ENCODE measurements around the gene GREM2. TPM values are rescaled to one million over a fixed set of nuclear protein-coding genes. Genes with fewer than 3 reads are reported as not detected.

Gene GREM2
- total RNA-seq, 1 donor from 2014 or later: not detected

- no peak overlapping the region for H3K27ac Mint-ChIP-seq
- H3K27me3 Mint-ChIP-seq: no peaks in the 10 kb centered on the region
- H3K4me1 Mint-ChIP-seq: no peaks in the 10 kb centered on the region
- ATAC-seq (ENCODE audit: low read depth) (no peak), DNase-seq (no peak)
- TF ChIP-seq CTCF (IDR thresholded peaks at IDR 0.05): no peak
- POLR2A ChIA-PET: no interaction called here
- H3K9me3 Mint-ChIP-seq: no peaks in the 10 kb centered on the region
- intact Hi-C loops (cut with micrococcal nuclease): no loop called here
- H3K36me3 Mint-ChIP-seq (ENCODE audit: low read depth): no peaks in the 10 kb centered on the region
- CTCF ChIA-PET: no interaction called here
- no peak overlapping the region for H3K4me3 Mint-ChIP-seq
Observed at GRCh38 chr1:240462277-240462676, 149.7 kb downstream of the GREM2 start.

GRCh38 chr1:240457203-240457602 lies 154.8 kb downstream of the GREM2 start:
- intact Hi-C loops (cut with micrococcal nuclease): no loop called here
- no peak for ATAC-seq (ENCODE audit: low read depth)
- DNase-seq: no peak
- TF ChIP-seq CTCF (IDR thresholded peaks at IDR 0.05): no peak
- no peak overlapping the region for H3K4me3 Mint-ChIP-seq
- H3K27me3 Mint-ChIP-seq: no peaks in the 10 kb centered on the region
- H3K36me3 Mint-ChIP-seq (ENCODE audit: low read depth): no peaks in the 10 kb centered on the region
- no peaks in the 10 kb centered on the region for H3K4me1 Mint-ChIP-seq
- CTCF ChIA-PET: no interaction called here
- H3K27ac Mint-ChIP-seq: no peak overlapping the region
- H3K9me3 Mint-ChIP-seq: no peaks in the 10 kb centered on the region
- POLR2A ChIA-PET: no interaction called here

- H3K36me3 Mint-ChIP-seq (ENCODE audit: low read depth): no peaks in the 10 kb centered on the region
- ChIA-PET POLR2A (no interaction called here), CTCF (no interaction called here)
- DNase-seq (no peak), ATAC-seq (ENCODE audit: low read depth) (no peak)
- no peak for TF ChIP-seq CTCF (IDR thresholded peaks at IDR 0.05)
- no peaks in the 10 kb centered on the region for H3K4me1 Mint-ChIP-seq
- H3K9me3 Mint-ChIP-seq: no peaks in the 10 kb centered on the region
- intact Hi-C loops (cut with micrococcal nuclease): no loop called here
- H3K4me3 Mint-ChIP-seq: no peak overlapping the region
- H3K27me3 Mint-ChIP-seq: no peaks in the 10 kb centered on the region
- no peak overlapping the region for H3K27ac Mint-ChIP-seq
Observed at GRCh38 chr1:240455228-240455821, 156.6 kb downstream of the GREM2 start.

- peaks cover 2% of the 10 kb centered on the region for H3K9me3 Mint-ChIP-seq
- intact Hi-C loops (cut with micrococcal nuclease): no loop called here
- H3K36me3 Mint-ChIP-seq (ENCODE audit: low read depth): no peaks in the 10 kb centered on the region
- H3K27ac Mint-ChIP-seq: no peak overlapping the region
- ChIA-PET POLR2A (no interaction called here), CTCF (no interaction called here)
- no peak overlapping the region for H3K4me3 Mint-ChIP-seq
- H3K4me1 Mint-ChIP-seq: no peaks in the 10 kb centered on the region
- no peak for ATAC-seq (ENCODE audit: low read depth)
- TF ChIP-seq CTCF (IDR thresholded peaks at IDR 0.05): no peak
- DNase-seq: no peak
- no peaks in the 10 kb centered on the region for H3K27me3 Mint-ChIP-seq
Observed at GRCh38 chr1:240445369-240445768, 166.6 kb downstream of the GREM2 start.

- ATAC-seq (ENCODE audit: low read depth): no peak
- no peaks in the 10 kb centered on the region for H3K36me3 Mint-ChIP-seq (ENCODE audit: low read depth)
Observed at GRCh38 chr1:240441669-240442068, 170.3 kb downstream of the GREM2 start.

More at GRCh38 chr1:240441669-240442068, 170.3 kb downstream of the GREM2 start:
- no peaks in the 10 kb centered on the region for H3K4me1 Mint-ChIP-seq
- POLR2A ChIA-PET: no interaction called here
- H3K27me3 Mint-ChIP-seq: no peaks in the 10 kb centered on the region
- intact Hi-C loops (cut with micrococcal nuclease): no loop called here
- no peak overlapping the region for H3K27ac Mint-ChIP-seq
- no peak for TF ChIP-seq CTCF (IDR thresholded peaks at IDR 0.05)
- CTCF ChIA-PET: no interaction called here
- H3K4me3 Mint-ChIP-seq: no peak overlapping the region
- DNase-seq: no peak
- peaks cover 4% of the 10 kb centered on the region for H3K9me3 Mint-ChIP-seq
